BE2C (cell line): Measurements from ENCODE around the gene AP3B2.

Experiments used
- DNase-seq: peaks from one replicate; pipeline ENCODE4 v3.0.0-alpha.2; 2020
- H3K27me3 ChIP-seq: fragments of 250-450 bp; sonication (Bioruptor Pico); 2 replicates; pipeline ENCODE4 v1.5.1; 2020; ENCODE audit warnings: mild to moderate bottlenecking
- H3K36me3 ChIP-seq: fragments of 250-450 bp; sonication (Bioruptor Pico); 2 replicates; pipeline ENCODE4 v1.5.1; 2020; ENCODE audit warnings: mild to moderate bottlenecking
- H3K4me1 ChIP-seq: fragments of 250-450 bp; sonication (Bioruptor Pico); 2 replicates; pipeline ENCODE4 v1.5.1; 2020
- H3K4me3 ChIP-seq: 2 replicates; pipeline ENCODE4 v1.5.1; 2011; ENCODE audit warnings: low read depth, low read length
- H3K9me3 ChIP-seq: fragments of 250-450 bp; sonication (Bioruptor Pico); 2 replicates; pipeline ENCODE4 v1.5.1; 2020
- TF ChIP-seq, protein P1 (sequence below): IDR thresholded peaks from 2 replicates; pipeline ENCODE4 v1.5.1; 2012; ENCODE audit warnings: mild to moderate bottlenecking, low read depth, low read length

The AP3B2 gene

DNA sequence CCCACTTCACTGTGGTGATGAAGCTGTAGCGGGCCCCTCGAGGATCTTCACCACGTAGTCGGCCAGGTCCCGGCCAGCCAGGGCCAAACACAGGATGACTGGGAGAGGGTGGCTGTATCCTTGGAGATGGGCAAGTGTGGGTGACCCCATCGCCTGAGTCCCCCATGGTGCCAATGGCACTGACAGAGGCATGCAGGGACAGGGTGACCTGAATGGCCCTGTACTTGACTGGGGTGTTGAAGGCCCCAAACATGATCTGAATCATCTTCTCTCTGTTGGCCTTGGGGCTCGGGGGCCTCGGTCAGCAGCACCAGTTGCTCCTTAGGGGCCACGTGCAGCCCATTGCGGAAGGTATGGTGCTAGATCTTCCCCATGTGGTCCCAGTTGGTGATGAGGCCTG, 17.1 kb upstream of the AP3B2 start:
- Histone ChIP-seq H3K9me3 (no peaks in the 10 kb centered on the region), H3K27me3 (no peaks in the 10 kb centered on the region), H3K4me1 (no peaks in the 10 kb centered on the region), H3K36me3 (no peaks in the 10 kb centered on the region), H3K4me3 (no peak overlapping the region)
- TF ChIP-seq, protein P1, sequence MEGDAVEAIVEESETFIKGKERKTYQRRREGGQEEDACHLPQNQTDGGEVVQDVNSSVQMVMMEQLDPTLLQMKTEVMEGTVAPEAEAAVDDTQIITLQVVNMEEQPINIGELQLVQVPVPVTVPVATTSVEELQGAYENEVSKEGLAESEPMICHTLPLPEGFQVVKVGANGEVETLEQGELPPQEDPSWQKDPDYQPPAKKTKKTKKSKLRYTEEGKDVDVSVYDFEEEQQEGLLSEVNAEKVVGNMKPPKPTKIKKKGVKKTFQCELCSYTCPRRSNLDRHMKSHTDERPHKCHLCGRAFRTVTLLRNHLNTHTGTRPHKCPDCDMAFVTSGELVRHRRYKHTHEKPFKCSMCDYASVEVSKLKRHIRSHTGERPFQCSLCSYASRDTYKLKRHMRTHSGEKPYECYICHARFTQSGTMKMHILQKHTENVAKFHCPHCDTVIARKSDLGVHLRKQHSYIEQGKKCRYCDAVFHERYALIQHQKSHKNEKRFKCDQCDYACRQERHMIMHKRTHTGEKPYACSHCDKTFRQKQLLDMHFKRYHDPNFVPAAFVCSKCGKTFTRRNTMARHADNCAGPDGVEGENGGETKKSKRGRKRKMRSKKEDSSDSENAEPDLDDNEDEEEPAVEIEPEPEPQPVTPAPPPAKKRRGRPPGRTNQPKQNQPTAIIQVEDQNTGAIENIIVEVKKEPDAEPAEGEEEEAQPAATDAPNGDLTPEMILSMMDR, result no peak
- DNase-seq, result no peak

DNA sequence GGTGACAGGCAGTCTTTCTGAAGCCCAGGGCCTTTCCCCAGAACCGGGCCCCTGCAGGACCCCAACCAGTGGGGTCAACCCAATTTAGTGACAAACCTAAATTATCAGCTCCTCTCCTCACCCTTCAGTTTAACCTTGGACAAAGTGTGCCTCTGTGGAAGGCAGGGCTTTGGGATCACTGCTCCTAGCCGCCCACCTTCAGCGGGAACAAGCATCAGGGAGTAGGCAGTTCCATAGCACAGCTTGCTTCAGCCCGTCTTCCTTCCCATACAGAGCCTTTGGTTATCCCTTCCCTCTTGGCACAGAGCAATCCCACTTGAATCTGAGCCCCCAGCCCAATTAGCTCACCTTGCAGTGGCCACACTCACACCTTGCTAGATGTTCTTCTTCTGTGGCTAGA, 5.3 kb upstream of the AP3B2 start:
- H3K4me3 ChIP-seq, result no peak overlapping the region
- no peak for DNase-seq
- no peaks in the 10 kb centered on the region for H3K9me3 ChIP-seq
- TF ChIP-seq, protein P1, result no peak
- no peaks in the 10 kb centered on the region for H3K4me1 ChIP-seq
- no peaks in the 10 kb centered on the region for H3K36me3 ChIP-seq
- H3K27me3 ChIP-seq, result no peaks in the 10 kb centered on the region

DNA sequence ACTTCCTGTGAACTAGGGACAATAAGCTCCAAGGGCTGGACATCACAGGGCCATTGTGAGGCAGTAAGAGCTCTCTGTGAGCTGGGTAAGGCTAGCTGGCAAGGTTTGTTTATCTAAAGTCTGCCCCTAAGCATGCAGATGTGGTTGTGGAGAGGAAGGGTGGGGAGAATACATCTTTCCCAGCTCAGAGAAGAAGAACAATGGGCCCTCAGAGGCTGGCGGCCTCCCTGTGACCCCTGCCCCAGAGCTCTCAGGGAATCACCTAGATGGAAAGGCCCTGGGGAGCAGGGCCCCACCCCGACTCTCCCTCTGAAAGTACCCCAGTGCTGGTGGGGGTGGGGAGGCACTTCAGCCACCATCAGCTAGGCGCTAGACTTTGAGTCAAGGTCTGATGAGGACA, 4.3 kb upstream of the AP3B2 start:
- DNase-seq, result no peak
- Histone ChIP-seq H3K27me3 (no peaks in the 10 kb centered on the region), H3K9me3 (no peaks in the 10 kb centered on the region), H3K4me3 (no peak overlapping the region), H3K4me1 (no peaks in the 10 kb centered on the region), H3K36me3 (no peaks in the 10 kb centered on the region)
- TF ChIP-seq, protein P1, result no peak

DNA sequence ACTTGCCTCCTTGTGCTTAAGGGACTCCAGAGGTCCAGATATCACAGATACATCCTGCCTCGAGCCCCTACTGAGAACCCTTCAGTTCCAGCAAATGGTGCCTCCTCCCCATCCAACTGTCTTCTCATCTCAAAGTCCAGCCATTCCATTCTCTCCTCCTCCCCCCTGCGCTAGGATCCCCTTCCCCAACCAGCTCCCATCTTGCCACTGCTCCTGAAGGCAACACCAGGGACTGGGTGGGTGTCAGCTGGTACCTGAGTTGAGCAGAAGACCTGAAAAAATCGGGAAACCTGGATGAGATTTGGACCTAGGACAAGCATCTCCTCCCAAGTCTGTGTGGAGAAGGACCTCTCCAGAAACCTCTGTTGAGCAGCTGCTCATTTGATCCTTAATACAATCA, 2.4 kb upstream of the AP3B2 start:
- H3K4me1 ChIP-seq, result peaks cover 5% of the 10 kb centered on the region
- no peak for DNase-seq
- H3K36me3 ChIP-seq, result no peaks in the 10 kb centered on the region
- no peak overlapping the region for H3K4me3 ChIP-seq
- H3K9me3 ChIP-seq, result no peaks in the 10 kb centered on the region
- H3K27me3 ChIP-seq, result no peaks in the 10 kb centered on the region
- TF ChIP-seq, protein P1, result no peak

DNA sequence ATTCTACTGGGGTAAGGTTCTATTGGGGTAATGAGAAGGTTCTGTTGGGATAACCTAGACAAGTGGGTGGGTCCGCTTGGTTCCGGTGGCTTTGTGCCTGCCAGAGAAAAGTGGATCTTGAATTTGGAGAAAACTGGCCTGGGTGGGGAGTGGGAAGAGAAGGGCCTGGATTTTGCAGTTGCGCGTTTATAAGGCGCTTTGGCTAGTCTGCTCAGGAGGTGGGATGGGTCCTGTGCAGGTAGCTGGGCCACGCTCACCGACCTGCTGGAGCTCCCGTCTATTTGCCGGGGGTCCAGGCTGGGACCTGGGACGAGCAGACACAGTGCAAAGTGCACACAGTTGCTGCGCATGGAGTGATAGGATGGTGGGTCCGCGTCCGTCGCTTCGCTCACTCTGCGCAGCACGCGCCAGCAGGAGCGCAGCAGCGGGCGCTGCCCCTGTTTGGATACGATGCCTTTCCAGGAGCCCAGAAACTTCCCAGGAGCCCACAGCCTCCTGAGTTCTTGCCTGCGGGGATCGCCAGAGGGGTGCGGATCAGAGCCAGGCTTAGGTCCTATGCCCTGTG, 1.3 kb upstream of the AP3B2 start:
- Histone ChIP-seq H3K4me3 (no peak overlapping the region), H3K4me1 (peaks cover 5% of the 10 kb centered on the region), H3K9me3 (no peaks in the 10 kb centered on the region), H3K27me3 (no peaks in the 10 kb centered on the region), H3K36me3 (no peaks in the 10 kb centered on the region)
- TF ChIP-seq, protein P1, result no peak
- no peak for DNase-seq

DNA sequence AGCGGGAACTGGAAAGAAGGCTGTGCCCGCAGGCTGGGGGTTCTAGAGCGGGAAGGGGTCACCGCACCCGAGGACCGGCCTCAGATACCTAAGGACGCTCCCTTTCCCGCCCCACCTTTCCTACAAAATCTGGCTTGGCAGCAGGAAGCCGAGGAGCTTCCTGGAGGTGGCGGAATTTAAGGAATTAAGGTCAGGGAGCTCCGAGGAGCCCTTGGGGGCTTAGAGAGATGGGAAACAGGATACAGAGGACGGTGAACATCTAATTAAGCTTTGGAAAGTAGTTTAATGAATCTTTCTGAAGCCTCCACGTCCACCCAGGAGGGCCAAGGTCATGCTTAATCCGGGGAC, 507 bp upstream of the AP3B2 start:
- no peak for DNase-seq
- H3K4me3 ChIP-seq, result peak overlapping the region; percentile 85
- H3K27me3 ChIP-seq, result no peaks in the 10 kb centered on the region
- no peaks in the 10 kb centered on the region for H3K36me3 ChIP-seq
- TF ChIP-seq, protein P1, result no peak
- H3K9me3 ChIP-seq, result no peaks in the 10 kb centered on the region
- H3K4me1 ChIP-seq, result peaks cover 5% of the 10 kb centered on the region
